GM18499 (cell line): ENCODE data around the gene C1QTNF9.
"Not testable (repeated sequence)": the region's sequence is repeated elsewhere in the genome, so short reads cannot be mapped to it uniquely, and the experiment has no call there.

ENCODE experiments used
- ATAC-seq: cut with Tn5 transposase; IDR thresholded peaks from one replicate; pipeline ENCODE4 v1.9.1; 2021; ENCODE audit warnings: moderate number of reproducible peaks; ENCODE audit not compliant: insufficient read depth, unreplicated experiment

Gene C1QTNF9

GRCh38 chr13:24319641-24320040 lies 10.3 kb downstream of the C1QTNF9 start:
- not testable (repeated sequence) for ATAC-seq

DNA sequence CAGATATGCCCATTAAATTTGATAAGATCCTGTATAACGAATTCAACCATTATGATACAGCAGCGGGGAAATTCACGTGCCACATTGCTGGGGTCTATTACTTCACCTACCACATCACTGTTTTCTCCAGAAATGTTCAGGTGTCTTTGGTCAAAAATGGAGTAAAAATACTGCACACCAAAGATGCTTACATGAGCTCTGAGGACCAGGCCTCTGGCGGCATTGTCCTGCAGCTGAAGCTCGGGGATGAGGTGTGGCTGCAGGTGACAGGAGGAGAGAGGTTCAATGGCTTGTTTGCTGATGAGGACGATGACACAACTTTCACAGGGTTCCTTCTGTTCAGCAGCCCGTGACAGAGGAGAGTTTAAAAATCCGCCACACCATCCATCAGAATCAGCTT lies 12.0 kb downstream of the C1QTNF9 start:
- not testable (repeated sequence) for ATAC-seq

- ATAC-seq, result not testable (repeated sequence)
Measured at GRCh38 chr13:24322470-24322869, 13.1 kb downstream of the C1QTNF9 start.

- ATAC-seq, result no peak
Measured at GRCh38 chr13:24323036-24323738, 13.8 kb downstream of the C1QTNF9 start.

- no peak for ATAC-seq
Measured at GRCh38 chr13:24323739-24324075, 14.3 kb downstream of the C1QTNF9 start.

- not testable (repeated sequence) for ATAC-seq
Measured at GRCh38 chr13:24327598-24327997, 18.2 kb downstream of the C1QTNF9 start.

- ATAC-seq, result no peak
Measured at GRCh38 chr13:24328145-24328544, 18.8 kb downstream of the C1QTNF9 start.

DNA sequence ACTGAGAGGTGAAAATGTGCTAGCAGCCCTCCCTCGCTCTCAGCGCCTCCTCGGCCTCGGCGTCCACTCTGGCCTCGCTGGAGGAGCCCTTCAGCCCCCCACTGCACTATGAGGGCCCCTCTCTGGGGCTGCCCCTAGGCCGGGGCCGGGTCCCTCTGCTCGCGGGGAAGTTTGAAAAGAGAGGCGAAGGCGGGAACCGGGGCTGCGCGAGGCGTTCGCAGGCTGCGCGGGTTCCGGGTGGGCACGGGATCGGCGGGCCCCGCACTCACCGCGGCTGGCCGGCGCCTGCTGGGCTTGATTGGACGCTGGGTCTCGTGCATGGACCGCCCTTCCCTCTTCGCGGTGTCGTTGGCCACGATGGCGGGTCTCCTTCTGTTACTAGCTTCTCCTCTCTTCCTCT lies 29.3 kb downstream of the C1QTNF9 start:
- no peak for ATAC-seq

DNA sequence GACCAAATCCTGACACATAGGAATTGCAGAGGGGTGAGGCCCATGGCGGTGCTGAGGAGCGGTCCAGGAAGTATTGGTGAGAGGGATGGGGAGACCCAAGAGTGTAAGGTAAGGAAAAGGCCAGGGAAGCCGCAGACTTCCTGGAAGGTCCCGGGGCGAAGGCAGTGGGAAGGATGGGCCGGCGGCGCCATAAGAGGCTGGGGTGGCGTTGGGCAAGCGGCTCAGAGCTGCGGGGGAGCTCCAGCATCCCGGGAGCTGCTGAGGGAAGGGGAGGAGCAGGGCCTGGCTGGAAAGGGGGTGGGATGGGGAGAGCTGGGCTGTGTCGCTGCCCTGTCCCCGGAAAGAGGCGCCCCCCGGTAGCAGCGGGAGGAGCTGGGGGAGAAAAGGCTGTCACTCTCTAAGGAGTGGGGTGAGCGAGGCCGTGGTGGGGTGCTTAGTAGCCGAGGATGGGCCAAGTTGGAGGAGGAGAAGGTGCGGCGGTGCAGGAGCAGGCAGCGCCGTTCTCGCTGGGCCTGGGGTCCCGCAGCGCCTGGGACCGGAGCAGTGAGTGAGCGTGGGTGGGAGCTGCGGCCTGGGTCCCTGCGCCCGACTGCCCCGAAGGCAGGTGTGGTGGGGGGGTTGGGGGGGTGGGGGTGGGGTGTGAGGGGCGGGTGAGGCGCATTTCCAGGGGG lies 30.7 kb downstream of the C1QTNF9 start:
- ATAC-seq, result no peak

- no peak for ATAC-seq
Measured at GRCh38 chr13:24340608-24340955, 31.2 kb downstream of the C1QTNF9 start.

DNA sequence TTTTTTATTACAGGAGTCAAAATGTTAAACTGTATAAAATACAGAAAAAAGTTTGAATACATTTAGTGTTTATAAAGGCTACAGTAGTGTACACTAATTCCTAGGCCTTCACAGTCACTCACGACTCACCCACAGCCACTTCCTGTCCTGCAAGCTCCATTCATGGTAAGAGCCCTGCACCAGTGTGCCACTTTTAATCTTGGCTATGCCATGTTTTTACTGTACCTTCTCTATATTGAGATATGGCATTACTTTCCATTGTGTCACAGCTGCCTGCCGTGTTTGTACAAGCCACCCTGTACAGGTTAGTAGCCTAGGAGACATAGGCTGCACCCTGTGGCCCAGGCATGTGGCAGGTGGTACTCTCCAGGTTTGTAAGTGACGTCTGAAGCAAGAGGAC lies 32.1 kb downstream of the C1QTNF9 start:
- ATAC-seq, result no peak

GRCh38 chr13:24348385-24348784 lies 39.0 kb downstream of the C1QTNF9 start:
- no peak for ATAC-seq

DNA sequence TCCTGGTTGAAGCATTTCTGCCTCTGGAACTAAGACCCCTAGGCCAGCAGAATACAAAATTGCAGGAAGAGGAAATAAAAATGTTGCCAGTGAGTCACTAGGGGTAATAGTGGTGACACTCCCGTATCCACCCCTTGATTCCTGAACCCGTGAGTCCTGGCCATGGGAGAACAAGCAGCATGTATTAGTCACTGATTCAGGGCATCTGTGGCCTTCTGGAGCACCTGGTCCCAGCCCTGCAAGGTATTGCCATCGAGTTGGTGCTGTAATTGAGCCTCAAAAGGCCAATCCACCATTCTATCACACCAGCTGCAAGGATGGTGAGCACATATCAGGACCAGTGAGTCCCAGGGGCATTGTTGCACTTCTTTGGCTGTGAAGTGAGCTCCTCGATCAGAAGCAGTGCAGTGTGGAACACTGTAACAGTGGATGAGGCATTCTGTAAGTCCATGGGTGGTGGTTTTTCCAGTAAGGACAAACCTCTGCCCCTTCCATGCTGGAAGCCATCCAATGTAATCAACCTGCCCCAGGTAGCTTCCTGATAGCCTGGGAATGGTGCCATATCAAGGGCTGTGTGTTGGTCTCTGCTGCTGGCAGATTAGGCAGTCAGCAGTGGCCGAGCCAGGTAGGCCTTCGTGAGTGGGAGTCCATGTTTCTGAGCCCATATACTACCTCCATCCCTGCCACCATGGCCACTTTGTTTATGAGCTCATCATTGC lies 39.6 kb downstream of the C1QTNF9 start:
- no peak for ATAC-seq

- ATAC-seq, result not testable (repeated sequence)
Measured at GRCh38 chr13:24349778-24350664, 40.6 kb downstream of the C1QTNF9 start.

DNA sequence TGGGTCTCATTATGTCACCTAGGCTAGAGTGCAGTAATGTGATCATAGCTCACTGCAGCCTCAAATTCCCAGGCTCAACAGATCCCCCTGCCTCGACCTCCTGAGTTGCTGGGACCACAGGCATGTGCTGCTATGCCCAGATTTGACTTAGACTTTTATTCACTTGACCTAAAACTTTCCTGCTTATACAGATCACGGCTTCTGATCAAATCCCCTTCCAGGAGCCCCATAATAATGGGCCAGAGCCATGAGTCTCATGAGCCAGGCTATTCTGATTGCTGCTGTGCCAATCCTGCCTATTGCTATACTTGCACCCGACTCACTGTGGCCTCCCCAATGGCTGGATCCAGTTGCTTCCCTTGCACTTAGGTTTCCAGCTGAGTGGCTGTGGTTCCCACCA lies 42.0 kb downstream of the C1QTNF9 start:
- no peak for ATAC-seq

DNA sequence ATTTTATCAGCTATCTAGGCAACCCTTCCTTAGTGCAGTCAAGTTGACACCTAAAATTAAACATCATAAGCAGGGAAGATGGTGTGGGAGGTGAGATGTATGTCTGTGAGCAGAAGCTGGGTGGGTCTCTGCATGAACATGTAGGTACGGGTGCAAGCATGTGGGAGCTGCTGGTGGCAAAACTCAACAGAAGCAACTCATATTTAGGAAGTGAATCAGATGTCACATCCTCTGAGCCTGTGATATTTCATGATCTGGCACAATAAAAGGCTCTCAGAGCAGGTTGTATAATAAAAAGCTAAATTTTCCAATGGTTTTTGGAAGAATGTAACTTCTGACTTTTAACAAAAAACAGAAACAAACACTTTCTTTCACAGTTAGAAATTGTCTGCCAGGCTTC lies 44.4 kb downstream of the C1QTNF9 start:
- ATAC-seq, result no peak

- no peak for ATAC-seq
Measured at GRCh38 chr13:24355103-24355502, 45.7 kb downstream of the C1QTNF9 start.

DNA sequence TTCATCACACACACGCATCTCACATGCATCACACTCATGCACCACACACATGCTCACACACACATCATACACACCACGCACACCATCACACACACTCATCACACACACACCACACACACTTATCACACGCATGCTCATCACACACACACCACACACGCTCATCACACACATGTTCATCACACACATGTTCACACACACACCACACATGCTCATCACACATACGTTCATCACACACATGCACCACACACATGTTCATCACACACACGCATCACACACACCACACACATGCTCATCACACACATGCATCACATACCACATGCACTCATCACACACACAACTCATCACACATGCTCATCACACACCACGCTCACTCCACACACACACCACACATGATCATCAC lies 46.9 kb downstream of the C1QTNF9 start:
- no peak for ATAC-seq

- ATAC-seq, result no peak
Measured at GRCh38 chr13:24356837-24357236, 47.5 kb downstream of the C1QTNF9 start.

DNA sequence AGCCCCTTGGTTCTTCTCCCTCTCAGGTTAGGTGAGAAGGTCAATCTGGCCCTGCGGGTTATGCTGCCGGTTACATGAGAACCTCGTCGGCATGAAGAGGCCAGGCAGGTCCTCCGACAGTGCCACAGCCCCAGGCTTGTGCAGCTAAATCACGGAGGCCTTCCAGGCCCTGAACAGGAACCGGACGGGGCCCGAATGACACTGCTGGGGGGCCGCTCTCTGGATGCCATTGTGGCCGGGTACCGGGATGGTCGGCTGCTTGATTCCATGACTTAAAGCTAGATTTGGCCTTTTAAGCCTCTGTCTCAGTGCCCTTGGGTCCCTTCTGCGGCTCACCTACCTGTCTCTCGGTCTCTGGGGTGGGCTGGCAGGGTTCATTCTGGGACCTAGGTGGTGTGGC lies 48.4 kb downstream of the C1QTNF9 start:
- ATAC-seq, result no peak

DNA sequence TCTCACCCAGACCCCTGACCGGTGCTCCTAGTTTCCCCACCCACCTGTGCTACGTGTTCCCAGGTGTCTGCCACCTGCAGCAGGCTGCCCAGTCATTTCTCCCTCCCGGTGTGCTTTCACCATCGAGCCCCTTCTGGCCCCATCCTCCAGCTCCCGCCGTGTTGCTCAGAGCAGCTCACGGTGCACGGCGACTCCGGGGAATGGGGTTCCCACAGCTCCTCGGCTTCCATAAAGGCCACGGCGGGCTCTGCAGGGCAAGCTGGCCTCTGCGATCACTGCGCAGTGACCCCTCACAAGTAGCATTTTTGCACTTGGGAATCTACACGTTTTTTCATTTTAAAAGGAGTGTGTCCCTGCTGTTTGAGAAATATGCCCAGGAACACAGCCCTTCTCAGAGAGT lies 49.5 kb downstream of the C1QTNF9 start:
- ATAC-seq, result not testable (repeated sequence)
